Panc1 (cell line): ENCODE data around the gene PPP1R2. TPM values are rescaled to one million over a fixed set of nuclear protein-coding genes. Genes with fewer than 3 reads are reported as not detected.

Experiments used
- ATAC-seq: fragments of 200-7000 bp; cut with Tn5 transposase; 2 replicates; pipeline ENCODE4 v1.9.1; 2020; ENCODE audit warnings: mild to moderate bottlenecking, moderate library complexity
- BruUV-seq: library from RNA; stranded (reverse); fragments of 400-500 nt; replicated peaks from 2 replicates; lab custom pipeline; 2021; lab: Mats Ljungman, UMichigan
- CTCF ChIA-PET: fragments of 300-600 bp; sonication (Branson Sonifier 250); formaldehyde crosslinking; loops from one replicate; lab custom pipeline; 2022; ENCODE audit warnings: antibody characterized with exemption; lab: Charles Lee
- POLR2A ChIA-PET: fragments of 300-600 bp; sonication (Branson Sonifier 250); formaldehyde crosslinking; loops from one replicate; lab custom pipeline; 2022; ENCODE audit warnings: antibody characterized with exemption; lab: Charles Lee
- DNase-seq: peaks from one replicate; pipeline ENCODE4 v3.0.0-alpha.2; 2010; ENCODE audit warnings: low read depth, low spot score
- H3K27ac ChIP-seq: 2 replicates; pipeline ENCODE4 v1.5.1; 2011; ENCODE audit warnings: mild to moderate bottlenecking, low read length, inconsistent platforms
- H3K27me3 ChIP-seq: fragments of 200-500 bp; sonication (Bioruptor generic); 2 replicates; pipeline ENCODE4 v1.6.0; 2014; ENCODE audit warnings: low read length, inconsistent platforms; ENCODE audit not compliant: control insufficient read depth, insufficient read depth
- H3K36me3 ChIP-seq: fragments of 200-500 bp; sonication (Bioruptor generic); 2 replicates; pipeline ENCODE4 v1.5.1; 2014; ENCODE audit warnings: inconsistent platforms, mild to moderate bottlenecking, low read length, moderate library complexity; ENCODE audit not compliant: control insufficient read depth, insufficient read depth
- H3K4me1 ChIP-seq: 2 replicates; pipeline ENCODE4 v1.5.1; 2011; ENCODE audit warnings: inconsistent platforms, mild to moderate bottlenecking, low read length, moderate library complexity; ENCODE audit not compliant: control insufficient read depth, insufficient read depth
- H3K4me3 ChIP-seq, 2 experiments: 2 replicates each; pipeline ENCODE4 v1.5.1; 2011 to 2012; ENCODE audit warnings: low read depth in 2 of 2, low read length in 2 of 2, mild to moderate bottlenecking in 2 of 2, inconsistent platforms in 1 of 2, moderate library complexity in 1 of 2
- H3K9me3 ChIP-seq: fragments of 200-500 bp; sonication (Bioruptor generic); 2 replicates; pipeline ENCODE4 v1.5.1; 2014; ENCODE audit warnings: low read depth, mild to moderate bottlenecking, inconsistent platforms, low read length, moderate library complexity; ENCODE audit not compliant: control insufficient read depth, insufficient read depth
- CTCF ChIP-seq: fragments of 450-650 bp; IDR thresholded peaks from 2 replicates; pipeline ENCODE4 v1.5.1; 2017; ENCODE audit warnings: mild to moderate bottlenecking
- POLR2AphosphoS5 ChIP-seq: IDR thresholded peaks from 2 replicates; pipeline ENCODE4 v1.6.1; 2012; ENCODE audit warnings: mild to moderate bottlenecking, low read depth, low read length, moderate library complexity
- REST ChIP-seq, 2 experiments: IDR thresholded peaks; 2 replicates each; pipeline ENCODE4 v1.6.1; 2011 to 2012; ENCODE audit warnings: low read depth in 2 of 2, control low read depth in 1 of 2, low read length in 1 of 2, mild to moderate bottlenecking in 1 of 2, moderate library complexity in 1 of 2; ENCODE audit not compliant: insufficient read depth in 1 of 2
- SIN3A ChIP-seq: IDR thresholded peaks from 2 replicates; pipeline ENCODE4 v1.6.1; 2012; ENCODE audit warnings: low read depth, mild to moderate bottlenecking, low read length, moderate library complexity, borderline replicate concordance; ENCODE audit not compliant: insufficient read depth
- TCF7L2 ChIP-seq: IDR thresholded peaks from 2 replicates; pipeline ENCODE4 v1.6.1; 2011; ENCODE audit warnings: mild to moderate bottlenecking, low read depth, low read length, inconsistent platforms
- in situ Hi-C: cut with HindIII; loops from 2 replicates; pipeline ENCODE4 v1.10.0; 2016; ENCODE audit warnings: low sequenced_read_pairs, low pct_unique_long_range_greater_than_20kb
- intact Hi-C: fragments of 100-400 bp; cut with micrococcal nuclease; formaldehyde crosslinking; loops from one replicate; pipeline ENCODE4 v1.10.0; 2022; ENCODE audit not compliant: unreplicated experiment
- total RNA-seq: library from RNA; stranded (reverse); gene quantifications from one replicate; pipeline ENCODE4 v1.2.1, GENCODE V29; 2021; ENCODE audit not compliant: unreplicated experiment

The PPP1R2 gene
- total RNA-seq, 1 experiment from 2014 or later, result 60.2 TPM

- CTCF ChIA-PET, result no interaction called here
- no peak for DNase-seq
- no peak for ATAC-seq
- H3K27me3 ChIP-seq, result no peaks in the 10 kb centered on the region
- H3K4me3 ChIP-seq, result no peak overlapping the region
- intact Hi-C loops, result no loop called here
- BruUV-seq, result no TSS peak
- peaks cover 28% of the 10 kb centered on the region for H3K4me1 ChIP-seq
- no peaks in the 10 kb centered on the region for H3K36me3 ChIP-seq
- H3K27ac ChIP-seq, result no peak overlapping the region
- no peaks in the 10 kb centered on the region for H3K9me3 ChIP-seq
- TF ChIP-seq POLR2AphosphoS5 (no peak), REST (IDR thresholded peaks at IDR 0.05; ENCODE audit: insufficient read depth in 1 of 2, low read depth in 2 of 2, low read length in 1 of 2) (no peak), CTCF (no peak), TCF7L2 (no peak), SIN3A (no peak)
- POLR2A ChIA-PET, result interaction anchor here (0.6 kb wide), 1 partner anchor 97 kb away, joined by 9 read pairs; no protein-coding TSS in a partner anchor
- in situ Hi-C loops, result no loop called here
These were observed 2.6 kb downstream of the PPP1R2 start for GRCh38 chr3:195540511-195540910.

- Histone ChIP-seq H3K27ac (no peak overlapping the region), H3K36me3 (no peaks in the 10 kb centered on the region), H3K27me3 (no peaks in the 10 kb centered on the region), H3K4me3 (no peak overlapping the region), H3K9me3 (no peaks in the 10 kb centered on the region), H3K4me1 (peaks cover 28% of the 10 kb centered on the region)
- ATAC-seq, result no peak
- CTCF ChIA-PET, result no interaction called here
- in situ Hi-C loops (no loop called here), intact Hi-C loops (no loop called here)
- TF ChIP-seq TCF7L2, result no peak
- no peak for TF ChIP-seq POLR2AphosphoS5
- TF ChIP-seq REST (IDR thresholded peaks at IDR 0.05; ENCODE audit: insufficient read depth in 1 of 2, low read depth in 2 of 2, low read length in 1 of 2), result no peak
- no peak for TF ChIP-seq CTCF
- no peak for TF ChIP-seq SIN3A
- POLR2A ChIA-PET, result no interaction called here
- BruUV-seq, result no TSS peak
- no peak for DNase-seq
These were observed 3.1 kb downstream of the PPP1R2 start for GRCh38 chr3:195540027-195540426.
